ENCODE measurements around the gene SMIM28.

DNA sequence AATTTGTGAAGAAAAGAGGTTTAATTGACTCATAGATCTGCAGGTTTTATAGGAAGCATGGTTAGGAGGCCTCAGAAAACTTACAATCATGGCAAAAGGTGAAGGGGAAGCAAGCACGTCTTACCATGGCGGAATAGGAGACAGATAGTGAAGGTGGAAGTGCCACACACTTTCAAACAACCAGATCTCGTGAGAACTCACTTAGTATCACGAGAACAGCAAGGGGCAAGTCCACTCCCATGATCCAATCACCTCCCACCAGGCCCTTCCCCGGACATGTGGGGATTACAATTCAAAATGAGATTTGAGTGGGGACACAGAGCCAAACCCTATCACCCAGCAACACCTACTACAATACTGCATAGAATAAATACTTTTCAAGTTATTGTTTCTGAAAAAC lies 19.0 kb downstream of the SMIM28 start:
- TF ChIP-seq POLR2A (IDR thresholded peaks at IDR 0.05; ENCODE audit: low read depth, low read length) (no peak), RAD21 (IDR thresholded peaks at IDR 0.05; ENCODE audit: low read length) (no peak), MAZ (IDR thresholded peaks at IDR 0.05; ENCODE audit: borderline replicate concordance, low read depth, low read length) (no peak), FOS (IDR thresholded peaks at IDR 0.05; ENCODE audit: low read depth, low read length) (no peak), MXI1 (IDR thresholded peaks at IDR 0.05; ENCODE audit: borderline replicate concordance, low read depth, low read length) (no peak), RFX5 (IDR thresholded peaks at IDR 0.05; ENCODE audit: low read depth, low read length) (no peak)
- TF ChIP-seq, protein P1, sequence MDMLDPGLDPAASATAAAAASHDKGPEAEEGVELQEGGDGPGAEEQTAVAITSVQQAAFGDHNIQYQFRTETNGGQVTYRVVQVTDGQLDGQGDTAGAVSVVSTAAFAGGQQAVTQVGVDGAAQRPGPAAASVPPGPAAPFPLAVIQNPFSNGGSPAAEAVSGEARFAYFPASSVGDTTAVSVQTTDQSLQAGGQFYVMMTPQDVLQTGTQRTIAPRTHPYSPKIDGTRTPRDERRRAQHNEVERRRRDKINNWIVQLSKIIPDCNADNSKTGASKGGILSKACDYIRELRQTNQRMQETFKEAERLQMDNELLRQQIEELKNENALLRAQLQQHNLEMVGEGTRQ (IDR thresholded peaks at IDR 0.05; ENCODE audit: low read depth, low read length): no peak
- TF ChIP-seq, protein P2, sequence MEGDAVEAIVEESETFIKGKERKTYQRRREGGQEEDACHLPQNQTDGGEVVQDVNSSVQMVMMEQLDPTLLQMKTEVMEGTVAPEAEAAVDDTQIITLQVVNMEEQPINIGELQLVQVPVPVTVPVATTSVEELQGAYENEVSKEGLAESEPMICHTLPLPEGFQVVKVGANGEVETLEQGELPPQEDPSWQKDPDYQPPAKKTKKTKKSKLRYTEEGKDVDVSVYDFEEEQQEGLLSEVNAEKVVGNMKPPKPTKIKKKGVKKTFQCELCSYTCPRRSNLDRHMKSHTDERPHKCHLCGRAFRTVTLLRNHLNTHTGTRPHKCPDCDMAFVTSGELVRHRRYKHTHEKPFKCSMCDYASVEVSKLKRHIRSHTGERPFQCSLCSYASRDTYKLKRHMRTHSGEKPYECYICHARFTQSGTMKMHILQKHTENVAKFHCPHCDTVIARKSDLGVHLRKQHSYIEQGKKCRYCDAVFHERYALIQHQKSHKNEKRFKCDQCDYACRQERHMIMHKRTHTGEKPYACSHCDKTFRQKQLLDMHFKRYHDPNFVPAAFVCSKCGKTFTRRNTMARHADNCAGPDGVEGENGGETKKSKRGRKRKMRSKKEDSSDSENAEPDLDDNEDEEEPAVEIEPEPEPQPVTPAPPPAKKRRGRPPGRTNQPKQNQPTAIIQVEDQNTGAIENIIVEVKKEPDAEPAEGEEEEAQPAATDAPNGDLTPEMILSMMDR (conservative IDR thresholded peaks at IDR 0.05; ENCODE audit: low read depth, low read length): no peak
- TF ChIP-seq, protein P3, sequence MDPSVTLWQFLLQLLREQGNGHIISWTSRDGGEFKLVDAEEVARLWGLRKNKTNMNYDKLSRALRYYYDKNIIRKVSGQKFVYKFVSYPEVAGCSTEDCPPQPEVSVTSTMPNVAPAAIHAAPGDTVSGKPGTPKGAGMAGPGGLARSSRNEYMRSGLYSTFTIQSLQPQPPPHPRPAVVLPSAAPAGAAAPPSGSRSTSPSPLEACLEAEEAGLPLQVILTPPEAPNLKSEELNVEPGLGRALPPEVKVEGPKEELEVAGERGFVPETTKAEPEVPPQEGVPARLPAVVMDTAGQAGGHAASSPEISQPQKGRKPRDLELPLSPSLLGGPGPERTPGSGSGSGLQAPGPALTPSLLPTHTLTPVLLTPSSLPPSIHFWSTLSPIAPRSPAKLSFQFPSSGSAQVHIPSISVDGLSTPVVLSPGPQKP (IDR thresholded peaks at IDR 0.05; ENCODE audit: borderline replicate concordance, low read depth, low read length): no peak
